ENCODE results near the gene NBEAL2.

DNA sequence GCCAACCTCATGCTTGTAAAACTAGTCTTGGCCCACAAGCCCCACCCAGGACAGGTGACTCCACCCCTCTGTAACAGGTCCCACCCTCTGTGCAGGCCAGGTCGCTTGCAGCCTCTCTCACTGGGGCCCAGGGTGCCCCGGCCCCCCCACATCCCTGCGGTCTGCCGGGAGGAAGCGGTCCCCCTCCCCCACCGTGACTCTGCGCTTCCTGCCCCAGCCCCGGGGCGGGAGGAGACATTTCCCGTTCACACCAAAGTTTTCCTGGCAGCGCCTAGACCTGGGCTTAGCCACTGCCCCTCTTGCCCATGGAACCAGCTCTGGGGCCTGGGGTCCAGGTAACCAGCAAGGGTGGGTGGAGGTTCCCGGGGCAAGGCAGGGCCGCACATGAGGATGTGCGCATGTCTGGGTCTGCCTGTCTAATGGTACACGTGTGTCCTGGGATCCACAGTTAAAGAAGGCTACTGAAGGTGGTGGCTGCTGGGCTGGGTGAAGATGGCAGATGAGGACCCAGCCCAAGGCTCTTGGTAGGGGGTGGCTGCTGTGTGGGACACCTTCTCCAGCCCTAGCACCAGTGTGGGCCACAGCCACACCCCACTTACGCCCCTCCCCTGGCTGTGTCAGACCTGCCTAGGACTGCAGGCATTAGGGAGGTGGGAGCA, 8.4 kb downstream of the NBEAL2 start:
- TF ChIP-seq POLR2A (IDR thresholded peaks at IDR 0.05) = no peak
- TF ChIP-seq, protein P1, sequence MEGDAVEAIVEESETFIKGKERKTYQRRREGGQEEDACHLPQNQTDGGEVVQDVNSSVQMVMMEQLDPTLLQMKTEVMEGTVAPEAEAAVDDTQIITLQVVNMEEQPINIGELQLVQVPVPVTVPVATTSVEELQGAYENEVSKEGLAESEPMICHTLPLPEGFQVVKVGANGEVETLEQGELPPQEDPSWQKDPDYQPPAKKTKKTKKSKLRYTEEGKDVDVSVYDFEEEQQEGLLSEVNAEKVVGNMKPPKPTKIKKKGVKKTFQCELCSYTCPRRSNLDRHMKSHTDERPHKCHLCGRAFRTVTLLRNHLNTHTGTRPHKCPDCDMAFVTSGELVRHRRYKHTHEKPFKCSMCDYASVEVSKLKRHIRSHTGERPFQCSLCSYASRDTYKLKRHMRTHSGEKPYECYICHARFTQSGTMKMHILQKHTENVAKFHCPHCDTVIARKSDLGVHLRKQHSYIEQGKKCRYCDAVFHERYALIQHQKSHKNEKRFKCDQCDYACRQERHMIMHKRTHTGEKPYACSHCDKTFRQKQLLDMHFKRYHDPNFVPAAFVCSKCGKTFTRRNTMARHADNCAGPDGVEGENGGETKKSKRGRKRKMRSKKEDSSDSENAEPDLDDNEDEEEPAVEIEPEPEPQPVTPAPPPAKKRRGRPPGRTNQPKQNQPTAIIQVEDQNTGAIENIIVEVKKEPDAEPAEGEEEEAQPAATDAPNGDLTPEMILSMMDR (IDR thresholded peaks at IDR 0.05) = no peak
- peak; percentile 19 for TF ChIP-seq POLR2AphosphoS5 (IDR thresholded peaks at IDR 0.05)
